ENCODE measurements around the gene BTF3. TPM values are rescaled to one million over a fixed set of nuclear protein-coding genes. Genes with fewer than 3 reads are reported as not detected.

Gene BTF3
- total RNA-seq, 1 donor = 207 TPM

- TF ChIP-seq, protein P1, sequence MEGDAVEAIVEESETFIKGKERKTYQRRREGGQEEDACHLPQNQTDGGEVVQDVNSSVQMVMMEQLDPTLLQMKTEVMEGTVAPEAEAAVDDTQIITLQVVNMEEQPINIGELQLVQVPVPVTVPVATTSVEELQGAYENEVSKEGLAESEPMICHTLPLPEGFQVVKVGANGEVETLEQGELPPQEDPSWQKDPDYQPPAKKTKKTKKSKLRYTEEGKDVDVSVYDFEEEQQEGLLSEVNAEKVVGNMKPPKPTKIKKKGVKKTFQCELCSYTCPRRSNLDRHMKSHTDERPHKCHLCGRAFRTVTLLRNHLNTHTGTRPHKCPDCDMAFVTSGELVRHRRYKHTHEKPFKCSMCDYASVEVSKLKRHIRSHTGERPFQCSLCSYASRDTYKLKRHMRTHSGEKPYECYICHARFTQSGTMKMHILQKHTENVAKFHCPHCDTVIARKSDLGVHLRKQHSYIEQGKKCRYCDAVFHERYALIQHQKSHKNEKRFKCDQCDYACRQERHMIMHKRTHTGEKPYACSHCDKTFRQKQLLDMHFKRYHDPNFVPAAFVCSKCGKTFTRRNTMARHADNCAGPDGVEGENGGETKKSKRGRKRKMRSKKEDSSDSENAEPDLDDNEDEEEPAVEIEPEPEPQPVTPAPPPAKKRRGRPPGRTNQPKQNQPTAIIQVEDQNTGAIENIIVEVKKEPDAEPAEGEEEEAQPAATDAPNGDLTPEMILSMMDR (IDR thresholded peaks at IDR 0.05; ENCODE audit: extremely low read depth, low read depth, low read length) = no peak
- no peaks in the 10 kb centered on the region for H3K79me2 ChIP-seq (ENCODE audit: insufficient read depth, low read length)
- no peak for DNase-seq (ENCODE audit: insufficient read length, low spot score, missing footprints)
- no peaks in the 10 kb centered on the region for H3K27me3 ChIP-seq (ENCODE audit: insufficient read depth, low read length)
- H3K9me3 ChIP-seq (ENCODE audit: low read depth, low read length) = no peaks in the 10 kb centered on the region
- no peaks in the 10 kb centered on the region for H3K36me3 ChIP-seq (ENCODE audit: insufficient read depth, low read length)
- H3K27ac ChIP-seq (ENCODE audit: low read depth, low read length) = no peak overlapping the region
- no peaks in the 10 kb centered on the region for H3K4me1 ChIP-seq (ENCODE audit: insufficient read depth, low read length)
- H3K4me3 ChIP-seq (ENCODE audit: insufficient read depth, low read length) = no peak overlapping the region
- H4K20me1 ChIP-seq (ENCODE audit: insufficient read depth, low read length) = no peaks in the 10 kb centered on the region
- no peak overlapping the region for H3K4me2 ChIP-seq (ENCODE audit: insufficient read depth, low read length)
- no peak overlapping the region for H2AFZ ChIP-seq (ENCODE audit: low read length)
Observed at GRCh38 chr5:73544429-73545402, 46.5 kb downstream of the BTF3 start.

DNA sequence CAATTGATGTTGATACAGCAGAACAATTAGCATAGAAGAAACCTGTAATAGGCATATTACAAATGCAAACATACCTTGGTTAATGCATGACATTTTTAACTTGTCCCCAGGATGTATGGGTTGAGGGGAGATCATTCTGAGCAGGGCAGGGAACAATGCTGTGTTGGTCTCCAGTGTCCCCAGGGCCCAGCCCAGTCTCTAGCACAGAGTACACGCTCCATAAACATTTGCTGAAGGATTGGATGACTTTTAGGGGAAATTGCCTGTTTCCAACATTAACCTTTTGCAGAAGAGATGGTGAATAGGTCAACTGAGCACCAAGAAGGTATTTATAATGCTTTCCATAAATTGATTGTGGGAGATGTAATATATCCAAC, 47.1 kb downstream of the BTF3 start:
- H3K27me3 ChIP-seq (ENCODE audit: insufficient read depth, low read length) = no peaks in the 10 kb centered on the region
- H2AFZ ChIP-seq (ENCODE audit: low read length) = no peak overlapping the region
- no peaks in the 10 kb centered on the region for H3K9me3 ChIP-seq (ENCODE audit: low read depth, low read length)
- no peak overlapping the region for H3K4me3 ChIP-seq (ENCODE audit: insufficient read depth, low read length)
- H3K4me1 ChIP-seq (ENCODE audit: insufficient read depth, low read length) = no peaks in the 10 kb centered on the region
- H3K27ac ChIP-seq (ENCODE audit: low read depth, low read length) = no peak overlapping the region
- no peak for DNase-seq (ENCODE audit: insufficient read length, low spot score, missing footprints)
- no peaks in the 10 kb centered on the region for H4K20me1 ChIP-seq (ENCODE audit: insufficient read depth, low read length)
- H3K79me2 ChIP-seq (ENCODE audit: insufficient read depth, low read length) = no peaks in the 10 kb centered on the region
- no peak overlapping the region for H3K4me2 ChIP-seq (ENCODE audit: insufficient read depth, low read length)
- no peaks in the 10 kb centered on the region for H3K36me3 ChIP-seq (ENCODE audit: insufficient read depth, low read length)
- TF ChIP-seq, protein P1 (IDR thresholded peaks at IDR 0.05; ENCODE audit: extremely low read depth, low read depth, low read length) = no peak

- no peak overlapping the region for H3K4me3 ChIP-seq (ENCODE audit: insufficient read depth, low read length)
- no peaks in the 10 kb centered on the region for H3K4me1 ChIP-seq (ENCODE audit: insufficient read depth, low read length)
- H3K27ac ChIP-seq (ENCODE audit: low read depth, low read length) = no peak overlapping the region
- H3K4me2 ChIP-seq (ENCODE audit: insufficient read depth, low read length) = no peak overlapping the region
- no peaks in the 10 kb centered on the region for H3K9me3 ChIP-seq (ENCODE audit: low read depth, low read length)
- H3K27me3 ChIP-seq (ENCODE audit: insufficient read depth, low read length) = no peaks in the 10 kb centered on the region
- no peaks in the 10 kb centered on the region for H4K20me1 ChIP-seq (ENCODE audit: insufficient read depth, low read length)
- TF ChIP-seq, protein P1 (IDR thresholded peaks at IDR 0.05; ENCODE audit: extremely low read depth, low read depth, low read length) = no peak
- no peak overlapping the region for H2AFZ ChIP-seq (ENCODE audit: low read length)
- peaks cover 14% of the 10 kb centered on the region for H3K36me3 ChIP-seq (ENCODE audit: insufficient read depth, low read length)
- DNase-seq (ENCODE audit: insufficient read length, low spot score, missing footprints) = no peak
- no peaks in the 10 kb centered on the region for H3K79me2 ChIP-seq (ENCODE audit: insufficient read depth, low read length)
Observed at GRCh38 chr5:73550016-73550415, 51.8 kb downstream of the BTF3 start.

DNA sequence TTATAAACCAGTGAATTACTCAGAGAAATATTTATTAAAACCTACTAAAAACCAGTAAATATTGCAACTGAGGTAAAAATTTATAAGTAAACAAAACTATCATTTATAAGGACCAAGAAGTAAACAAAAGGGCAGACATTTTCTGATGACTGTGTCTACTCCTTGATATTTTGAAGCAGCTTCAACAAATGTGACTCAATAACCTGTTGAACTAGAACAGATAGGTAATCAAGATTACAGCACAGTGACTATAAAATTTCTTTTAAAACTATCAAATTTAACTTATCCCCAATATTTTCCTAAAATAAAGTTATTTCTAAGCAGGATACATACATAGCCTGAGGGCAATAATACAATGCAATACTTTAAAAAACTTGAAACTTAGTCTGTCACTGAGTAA, 54.4 kb downstream of the BTF3 start:
- Histone ChIP-seq H3K4me1 (ENCODE audit: insufficient read depth, low read length) (no peaks in the 10 kb centered on the region), H3K4me3 (ENCODE audit: insufficient read depth, low read length) (no peak overlapping the region), H2AFZ (ENCODE audit: low read length) (no peak overlapping the region), H3K36me3 (ENCODE audit: insufficient read depth, low read length) (peaks cover 29% of the 10 kb centered on the region), H3K9me3 (ENCODE audit: low read depth, low read length) (no peaks in the 10 kb centered on the region), H3K27me3 (ENCODE audit: insufficient read depth, low read length) (no peaks in the 10 kb centered on the region), H3K79me2 (ENCODE audit: insufficient read depth, low read length) (no peaks in the 10 kb centered on the region), H3K27ac (ENCODE audit: low read depth, low read length) (no peak overlapping the region), H3K4me2 (ENCODE audit: insufficient read depth, low read length) (no peak overlapping the region), H4K20me1 (ENCODE audit: insufficient read depth, low read length) (no peaks in the 10 kb centered on the region)
- TF ChIP-seq, protein P1 (IDR thresholded peaks at IDR 0.05; ENCODE audit: extremely low read depth, low read depth, low read length) = no peak
- DNase-seq (ENCODE audit: insufficient read length, low spot score, missing footprints) = no peak

Measured in osteoblast (primary cell).